GM10266 (cell line): ENCODE data around the gene SETD1A.
A peak's percentile ranks its signal among the peaks of the same experiment; 100 is the strongest.

Experiments
- DNase-seq: peaks from one replicate; pipeline ENCODE4 v3.0.0; 2012; ENCODE audit errors: extremely low spot score
- TF ChIP-seq, protein P1 (sequence below): IDR thresholded peaks from 2 replicates; pipeline ENCODE4 v1.5.1; 2012; ENCODE audit warnings: mild to moderate bottlenecking, low read depth; ENCODE audit not compliant: control insufficient read depth, insufficient read depth; ENCODE audit errors: missing control alignments

The SETD1A gene

DNA sequence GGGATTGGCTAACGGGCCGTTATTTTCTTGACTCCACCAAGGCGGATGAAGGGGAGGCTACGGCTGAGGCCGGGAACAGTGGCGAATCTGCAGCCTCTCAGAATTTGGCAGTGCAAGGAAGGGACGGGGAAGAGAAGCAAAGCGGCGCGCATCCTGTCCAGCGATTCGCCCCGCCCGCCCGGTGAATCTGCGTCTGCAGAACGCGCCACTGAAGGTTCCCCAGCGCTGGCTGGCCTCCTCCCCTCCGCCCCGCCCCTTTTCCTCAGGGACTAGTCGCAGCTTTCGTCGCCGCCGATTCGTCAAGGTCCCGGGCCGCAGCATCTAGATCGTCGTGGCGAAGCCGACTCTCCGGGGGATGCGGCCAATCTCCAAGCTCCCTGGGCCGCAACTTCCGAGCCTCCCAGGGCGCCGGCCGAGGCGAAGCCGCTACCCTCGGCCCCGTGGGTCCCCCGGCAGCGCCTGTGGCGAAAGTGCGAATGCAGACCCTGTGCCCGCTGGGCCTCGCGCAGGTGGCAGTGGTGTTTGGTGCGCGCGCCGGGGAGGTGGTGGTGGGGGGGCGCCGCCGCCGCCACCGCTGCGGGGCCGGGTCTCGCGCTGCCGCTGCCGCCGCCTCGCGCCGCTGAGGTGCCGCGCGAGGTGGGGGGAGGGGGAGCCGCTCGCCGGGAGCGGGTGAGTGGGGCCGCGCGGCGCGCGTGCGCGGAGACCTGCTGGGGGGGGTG is at the start of gene SETD1A:
SETD1A (plus strand) TSS at position 299 of the 719 bp plus-strand sequence. CDS start 978 bp downstream, outside the sequence.
- peak; percentile 99 for DNase-seq
- TF ChIP-seq, protein P1, sequence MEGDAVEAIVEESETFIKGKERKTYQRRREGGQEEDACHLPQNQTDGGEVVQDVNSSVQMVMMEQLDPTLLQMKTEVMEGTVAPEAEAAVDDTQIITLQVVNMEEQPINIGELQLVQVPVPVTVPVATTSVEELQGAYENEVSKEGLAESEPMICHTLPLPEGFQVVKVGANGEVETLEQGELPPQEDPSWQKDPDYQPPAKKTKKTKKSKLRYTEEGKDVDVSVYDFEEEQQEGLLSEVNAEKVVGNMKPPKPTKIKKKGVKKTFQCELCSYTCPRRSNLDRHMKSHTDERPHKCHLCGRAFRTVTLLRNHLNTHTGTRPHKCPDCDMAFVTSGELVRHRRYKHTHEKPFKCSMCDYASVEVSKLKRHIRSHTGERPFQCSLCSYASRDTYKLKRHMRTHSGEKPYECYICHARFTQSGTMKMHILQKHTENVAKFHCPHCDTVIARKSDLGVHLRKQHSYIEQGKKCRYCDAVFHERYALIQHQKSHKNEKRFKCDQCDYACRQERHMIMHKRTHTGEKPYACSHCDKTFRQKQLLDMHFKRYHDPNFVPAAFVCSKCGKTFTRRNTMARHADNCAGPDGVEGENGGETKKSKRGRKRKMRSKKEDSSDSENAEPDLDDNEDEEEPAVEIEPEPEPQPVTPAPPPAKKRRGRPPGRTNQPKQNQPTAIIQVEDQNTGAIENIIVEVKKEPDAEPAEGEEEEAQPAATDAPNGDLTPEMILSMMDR, result no peak

- TF ChIP-seq, protein P1, result no peak
- no peak for DNase-seq
Observed at GRCh38 chr16:30910427-30911029, 47.0 kb upstream of the SETD1A start.

- TF ChIP-seq, protein P1, result no peak
Observed at GRCh38 chr16:30912794-30913412, 44.7 kb upstream of the SETD1A start.

DNA sequence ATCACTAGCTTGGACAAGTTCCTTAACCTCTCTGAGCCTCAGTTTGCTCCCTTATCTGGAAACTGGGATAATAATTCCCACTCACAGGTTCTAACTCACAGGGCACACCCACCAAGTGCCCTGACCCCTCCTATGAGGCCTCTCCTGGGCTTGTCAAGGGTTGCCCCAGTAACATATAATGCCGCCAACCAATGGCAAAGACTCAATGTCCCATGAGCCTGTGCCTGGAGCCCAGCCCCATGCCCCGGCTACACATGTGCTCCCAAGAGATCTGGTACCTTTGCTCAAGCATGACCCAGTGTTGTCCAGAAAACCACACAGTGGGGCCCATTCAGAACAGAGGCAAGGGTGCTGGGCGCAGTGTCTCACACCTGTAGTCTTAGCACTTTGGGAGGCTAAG is 42.7 kb upstream of the SETD1A start:
- TF ChIP-seq, protein P1, result no peak
- no peak for DNase-seq

More at GRCh38 chr16:30912794-30913412, 44.7 kb upstream of the SETD1A start:
- no peak for DNase-seq

GRCh38 chr16:30918614-30919013 is 38.9 kb upstream of the SETD1A start:
- DNase-seq, result no peak
- TF ChIP-seq, protein P1, result no peak

- DNase-seq, result no peak
- TF ChIP-seq, protein P1, result no peak
Observed at GRCh38 chr16:30920891-30921290, 36.7 kb upstream of the SETD1A start.

DNA sequence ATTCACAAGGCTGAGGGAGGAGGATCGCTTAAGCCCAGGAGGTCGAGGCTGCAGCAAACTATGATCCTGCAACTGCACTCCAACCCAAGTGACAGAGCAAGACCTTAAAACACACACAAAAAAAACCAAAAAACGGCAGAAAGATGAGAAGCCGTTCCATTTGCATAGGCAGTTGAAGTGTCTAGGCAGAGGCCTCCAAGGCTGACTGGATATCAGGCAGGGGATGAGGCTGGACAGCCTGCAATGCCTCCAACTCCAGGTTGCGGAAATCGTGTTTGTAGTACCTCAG is 36.2 kb upstream of the SETD1A start:
- TF ChIP-seq, protein P1, result no peak
- DNase-seq, result no peak
